CD4-positive, alpha-beta T cell treated with Interleukin-2 at 100 ng/mL for 4 hours (primary cell): Measurements from ENCODE around the gene TLR5.

Source experiments
- DNase-seq: peaks from one replicate; pipeline ENCODE4 v3.0.0-alpha.2; 2020; ENCODE audit warnings: low spot score

TLR5 gene

DNA sequence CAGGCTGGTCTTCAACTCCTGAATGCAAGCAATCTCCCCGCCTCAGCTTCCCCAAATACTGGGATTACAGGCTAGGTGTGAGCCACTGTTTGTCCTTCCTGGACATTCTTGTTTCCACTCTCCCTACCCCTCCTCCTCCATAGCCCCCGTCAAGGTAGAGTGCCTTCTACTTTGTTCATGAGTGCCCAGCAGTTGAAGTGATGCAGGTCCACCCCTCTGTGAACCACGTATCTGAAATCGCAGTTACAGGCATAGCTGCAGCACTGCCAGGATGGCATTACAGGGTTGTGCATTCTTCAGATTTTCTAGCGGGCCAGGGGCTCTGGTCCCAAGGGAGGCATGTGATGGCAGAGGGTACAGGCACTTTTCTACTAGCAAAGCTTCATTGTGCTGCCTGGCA, 7.4 kb upstream of the TLR5 start:
- DNase-seq: no peak

DNA sequence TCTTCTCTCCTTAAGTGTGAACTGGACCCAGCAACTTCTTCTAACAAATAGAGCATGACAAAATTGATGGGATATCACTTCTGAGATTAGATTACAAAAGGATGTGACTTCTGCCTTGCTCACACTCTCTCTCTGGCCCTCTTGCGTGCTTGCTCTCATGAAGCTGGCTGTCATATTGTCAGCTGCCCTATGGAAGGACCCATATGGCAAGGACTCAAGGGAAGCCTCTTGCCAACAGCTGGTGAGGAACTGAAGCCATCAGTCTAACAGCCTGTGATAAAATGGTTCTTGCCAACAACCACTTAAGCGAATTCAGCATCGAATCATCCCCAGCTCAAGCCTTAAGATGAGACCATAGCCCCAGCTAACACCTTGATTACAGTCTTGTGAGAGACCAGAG, 4.8 kb upstream of the TLR5 start:
- DNase-seq: no peak

DNA sequence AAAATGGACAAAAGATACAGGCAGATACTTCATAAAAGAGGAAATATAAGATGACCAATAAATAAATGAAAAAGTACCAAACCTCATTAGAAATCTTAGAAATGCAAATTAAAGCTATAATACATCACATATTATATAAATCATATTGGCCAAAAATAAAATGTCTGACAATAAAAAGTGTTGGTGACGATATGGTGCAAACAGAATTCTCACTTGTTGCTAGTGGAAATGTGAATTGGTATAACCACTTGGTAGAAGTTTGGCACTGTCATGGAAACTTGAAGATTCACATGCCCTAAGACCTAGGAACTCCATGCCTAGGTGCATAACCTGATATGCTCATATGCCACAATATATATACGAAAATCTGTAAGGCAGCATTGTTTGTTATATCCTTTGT, 4.4 kb upstream of the TLR5 start:
- no peak for DNase-seq

DNA sequence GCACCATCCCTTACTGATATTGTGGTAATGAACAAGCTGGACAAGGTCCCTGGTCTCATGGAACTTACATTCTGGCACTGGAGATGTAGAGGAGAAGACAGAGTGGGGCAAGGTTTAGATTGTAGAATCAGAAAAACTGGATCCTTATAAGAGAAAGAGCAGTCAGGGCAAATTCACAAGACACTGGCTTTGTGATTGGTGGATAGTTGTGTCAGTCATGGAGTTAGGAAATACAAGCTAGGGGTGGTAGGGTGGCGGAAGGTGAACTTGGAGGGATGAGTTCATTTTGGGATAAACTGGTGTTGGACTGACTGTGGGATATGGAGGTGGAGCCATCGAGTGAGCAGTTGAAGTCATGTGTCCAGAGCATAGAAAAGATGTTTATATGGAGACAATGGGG, 3.7 kb upstream of the TLR5 start:
- DNase-seq: no peak

DNA sequence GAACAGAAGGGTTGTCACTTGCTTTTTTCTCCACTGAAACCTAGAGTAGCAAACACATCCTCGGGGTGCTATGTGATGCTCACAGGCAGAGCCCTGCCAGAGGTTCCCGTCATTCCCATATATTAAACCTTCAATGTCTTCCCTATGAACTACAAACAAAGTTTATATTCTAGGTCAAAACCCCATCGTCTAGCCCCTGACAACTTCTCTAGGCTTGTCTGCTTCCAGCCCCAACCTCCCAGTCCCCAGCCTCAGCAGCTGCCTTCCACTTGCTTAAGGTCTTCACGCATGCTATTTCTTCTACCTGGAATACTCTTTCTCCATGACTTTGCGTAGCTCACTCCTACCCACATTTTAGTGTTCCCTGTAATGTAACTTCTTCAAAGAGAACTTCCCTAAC, 1.9 kb upstream of the TLR5 start:
- no peak for DNase-seq

DNA sequence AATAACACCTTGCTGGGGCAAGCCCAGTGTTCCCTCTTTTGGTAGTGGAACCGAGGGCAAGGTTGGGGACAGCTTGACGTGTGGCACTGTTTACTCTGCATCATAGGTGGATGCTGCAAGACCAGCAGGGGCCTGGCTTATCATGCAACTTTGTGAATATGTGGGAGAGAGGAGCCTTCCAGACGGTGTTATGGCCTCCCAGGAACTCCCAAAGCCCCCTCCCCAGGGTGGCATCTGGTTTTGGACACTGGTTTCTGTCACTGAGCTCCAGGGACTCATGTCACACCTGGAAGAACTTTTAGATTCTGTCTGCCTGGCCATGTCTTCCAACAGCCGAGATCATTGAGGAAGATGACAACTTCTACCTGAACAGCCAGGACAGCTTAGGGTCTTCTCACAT, 1.4 kb upstream of the TLR5 start:
- DNase-seq: no peak

DNA sequence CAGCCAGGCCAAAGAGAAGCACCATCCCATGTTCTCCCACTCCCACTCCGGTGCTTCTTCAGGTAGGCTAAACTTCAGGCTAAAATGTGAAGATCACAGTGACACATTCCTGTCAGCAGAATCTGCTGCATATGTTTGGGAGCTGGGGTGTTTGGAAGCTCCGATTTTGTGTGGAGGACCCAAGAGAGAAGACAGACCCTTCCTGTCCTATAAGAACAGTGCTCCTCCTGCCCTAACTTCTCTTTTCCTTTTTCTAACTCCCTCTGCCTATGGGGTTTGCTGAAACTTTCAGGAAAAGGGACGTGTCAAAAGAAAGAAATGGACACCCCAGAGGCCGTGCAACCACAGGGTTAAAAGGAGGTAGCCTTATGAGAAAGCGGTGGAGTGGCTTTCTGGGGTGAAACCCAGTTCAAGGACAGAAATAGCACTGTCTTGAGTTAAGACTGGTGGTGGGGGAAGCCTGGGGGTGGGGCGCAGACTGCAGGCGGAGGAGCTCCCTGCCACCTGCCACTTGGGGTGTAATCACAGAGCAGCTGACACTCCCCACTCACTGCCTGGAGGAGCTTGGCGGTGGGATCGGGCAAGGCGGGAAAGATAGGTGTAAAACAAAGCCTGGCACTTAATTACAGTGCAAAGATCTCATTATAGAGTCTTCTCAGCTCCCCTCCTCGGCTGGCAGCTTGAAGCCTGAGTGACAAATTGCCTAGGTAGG, 645 bp upstream of the TLR5 start:
- DNase-seq: peak; percentile 32

DNA sequence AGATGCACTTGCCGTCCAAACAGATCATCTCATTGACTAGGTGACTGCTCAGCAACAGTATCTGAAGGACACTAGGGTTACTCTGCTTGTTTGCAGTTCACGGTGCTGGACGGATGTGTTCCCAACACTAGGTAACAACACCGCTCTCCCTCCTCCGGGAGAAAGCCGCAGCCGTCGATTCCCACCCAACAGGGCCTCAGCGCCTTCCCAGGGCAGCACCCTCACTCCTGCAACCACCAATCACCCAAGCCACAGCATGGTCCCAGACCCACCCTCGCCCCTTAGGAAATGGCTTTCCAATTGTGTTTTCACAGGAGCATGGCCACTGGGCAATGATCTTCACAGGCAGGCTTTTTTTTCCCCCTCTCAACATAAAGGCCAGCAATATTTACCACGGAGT, 779 bp downstream of the TLR5 start:
- DNase-seq: no peak

DNA sequence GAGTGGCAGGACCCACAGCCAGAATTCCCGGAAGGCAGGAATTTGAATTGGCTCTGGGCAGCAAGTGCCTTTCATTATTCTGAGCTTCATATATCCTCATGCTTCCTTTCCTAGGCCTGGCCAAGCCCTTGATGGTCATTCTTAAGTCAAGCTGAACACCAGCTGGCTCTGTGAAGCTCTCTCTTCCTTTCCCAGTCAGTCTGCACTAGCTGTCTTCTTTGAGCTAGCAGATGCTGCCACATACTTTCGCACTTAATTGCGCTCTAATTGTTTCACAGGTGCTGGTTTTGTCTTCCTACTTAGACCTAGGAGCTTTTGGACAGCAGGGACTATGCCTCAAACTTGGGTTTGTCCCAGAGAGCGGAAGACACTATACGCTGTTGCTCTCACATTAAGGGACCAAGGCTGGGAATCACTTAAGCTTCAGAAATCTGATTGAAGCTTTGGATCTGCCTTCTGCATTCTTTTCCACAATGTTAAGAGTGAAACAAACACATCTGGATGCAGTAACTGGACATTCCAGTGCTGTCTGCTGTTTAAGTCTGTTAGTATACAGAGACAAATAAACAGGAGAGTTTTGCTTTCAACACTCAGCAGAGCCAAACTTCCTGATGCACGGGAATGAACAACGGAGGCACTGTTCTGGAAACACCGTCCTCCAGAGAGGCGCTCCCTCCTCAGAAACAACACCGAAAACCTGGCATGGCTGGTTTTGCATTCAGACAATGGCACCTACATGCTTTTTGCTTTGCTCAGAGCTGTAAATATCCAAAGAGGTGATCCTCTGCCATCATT, 2.2 kb downstream of the TLR5 start:
- no peak for DNase-seq

DNA sequence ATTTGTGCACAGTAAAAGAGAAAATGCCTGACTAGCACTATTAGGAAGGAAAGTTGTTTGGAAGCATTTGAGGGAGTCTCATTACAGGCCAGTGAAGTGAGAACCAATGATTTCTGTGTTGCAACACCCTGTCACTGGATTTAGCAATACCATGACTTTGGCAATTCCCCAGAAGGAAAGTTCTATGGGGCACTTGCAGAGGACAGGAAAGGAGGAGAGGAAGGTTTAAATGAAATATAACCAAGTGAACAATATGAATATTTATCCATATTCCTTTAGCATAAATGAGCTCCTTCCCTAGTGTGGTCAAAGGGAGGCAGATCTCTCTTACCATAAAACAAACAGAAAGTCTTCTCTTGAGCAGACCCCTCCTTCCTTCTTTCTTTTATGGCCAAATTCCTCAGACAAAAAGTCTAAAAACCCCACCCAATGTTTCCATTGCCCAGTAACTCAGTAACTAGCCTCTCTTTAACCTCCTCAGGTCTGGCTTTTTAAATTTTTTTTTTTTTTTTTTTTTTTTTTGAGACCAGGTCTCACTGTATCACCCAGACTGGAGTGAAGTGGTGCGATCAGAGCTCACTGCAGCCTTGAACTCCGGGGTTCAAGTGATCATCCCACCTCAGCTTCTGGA, 5.5 kb downstream of the TLR5 start:
- no peak for DNase-seq

DNA sequence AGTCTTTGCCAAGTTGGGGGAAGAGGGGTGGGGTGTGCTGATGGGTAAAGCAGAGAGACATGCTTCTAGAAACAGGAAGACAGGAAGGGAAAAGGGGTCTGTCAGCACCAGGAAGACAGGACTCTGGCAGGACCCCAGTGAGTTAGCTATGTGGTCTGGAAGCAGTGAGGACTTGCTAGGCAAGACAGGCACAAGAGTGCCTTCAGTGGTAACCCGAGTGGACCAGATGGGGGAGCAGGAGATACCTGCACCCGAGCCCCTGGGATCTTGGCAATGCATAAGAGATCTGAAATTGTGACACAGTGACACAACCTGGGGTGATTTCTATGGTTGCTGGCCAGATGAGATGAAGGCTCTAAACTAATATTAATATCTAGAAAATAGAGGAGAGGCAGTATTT, 7.0 kb downstream of the TLR5 start:
- DNase-seq: no peak

DNA sequence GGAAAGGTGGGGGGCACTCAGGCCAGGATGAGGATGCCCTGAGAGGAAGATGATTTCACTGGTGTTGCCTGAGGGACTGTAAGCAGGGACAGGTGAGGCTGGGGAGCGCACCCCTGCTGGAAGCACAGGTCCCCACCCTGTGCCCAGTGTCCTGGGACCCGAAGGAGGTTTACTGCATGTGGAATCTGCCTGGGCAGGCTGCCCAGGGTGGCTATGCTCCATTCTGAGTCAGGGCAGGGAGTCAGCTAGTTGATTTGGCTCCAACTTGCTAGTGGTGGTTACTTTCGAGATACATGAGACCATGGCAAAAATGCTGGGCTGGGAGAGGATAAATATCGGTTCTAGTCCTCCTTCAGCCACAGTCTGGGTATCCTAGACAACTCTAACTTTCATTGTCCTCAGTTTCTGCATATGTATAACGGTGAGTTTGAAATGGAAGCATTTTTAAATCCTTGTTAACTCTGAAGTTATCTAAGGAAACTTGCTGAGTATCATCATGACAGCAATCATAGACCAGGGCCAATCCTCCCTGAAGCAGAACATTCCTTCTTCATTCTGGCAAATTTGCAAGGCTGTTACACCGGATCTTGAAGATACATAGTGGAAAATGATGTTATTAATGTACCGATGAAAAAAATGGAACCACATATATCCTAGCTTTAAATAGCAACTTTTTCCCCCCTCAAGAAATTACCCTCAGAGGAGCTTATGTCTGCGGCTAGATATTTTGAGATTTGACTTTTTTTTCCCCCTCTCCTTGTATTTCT, 7.7 kb downstream of the TLR5 start:
- no peak for DNase-seq

DNA sequence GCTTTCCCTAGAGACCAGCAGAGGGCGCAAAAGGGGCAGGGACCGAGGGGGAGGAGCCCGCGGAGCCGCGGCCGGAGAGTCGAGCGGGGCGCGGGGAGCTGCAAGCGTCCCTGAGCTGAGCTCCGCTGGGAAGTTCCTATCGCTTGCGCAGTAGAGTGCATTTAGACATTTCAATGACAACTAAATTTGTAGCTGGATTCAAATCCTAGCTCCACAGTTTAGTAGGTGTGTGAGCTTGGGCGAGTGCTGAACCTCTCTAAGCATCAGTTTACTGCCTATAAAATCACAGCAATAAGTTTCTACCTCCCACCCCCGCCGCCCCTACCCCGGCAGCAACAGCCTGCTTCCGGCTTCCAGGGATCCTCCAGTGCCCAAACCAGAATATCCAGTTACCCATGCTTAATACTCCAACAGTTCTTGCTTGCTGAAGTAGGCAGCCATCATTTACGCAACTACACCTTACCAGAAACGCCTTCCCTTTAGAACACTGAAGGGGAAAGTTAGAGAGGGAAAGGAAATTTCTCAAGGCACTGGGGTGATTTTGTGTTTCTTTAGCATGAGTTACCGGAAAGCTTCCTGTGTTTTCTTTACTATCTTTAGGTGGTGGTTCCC, 9.1 kb downstream of the TLR5 start:
- peak; percentile 80 for DNase-seq

DNA sequence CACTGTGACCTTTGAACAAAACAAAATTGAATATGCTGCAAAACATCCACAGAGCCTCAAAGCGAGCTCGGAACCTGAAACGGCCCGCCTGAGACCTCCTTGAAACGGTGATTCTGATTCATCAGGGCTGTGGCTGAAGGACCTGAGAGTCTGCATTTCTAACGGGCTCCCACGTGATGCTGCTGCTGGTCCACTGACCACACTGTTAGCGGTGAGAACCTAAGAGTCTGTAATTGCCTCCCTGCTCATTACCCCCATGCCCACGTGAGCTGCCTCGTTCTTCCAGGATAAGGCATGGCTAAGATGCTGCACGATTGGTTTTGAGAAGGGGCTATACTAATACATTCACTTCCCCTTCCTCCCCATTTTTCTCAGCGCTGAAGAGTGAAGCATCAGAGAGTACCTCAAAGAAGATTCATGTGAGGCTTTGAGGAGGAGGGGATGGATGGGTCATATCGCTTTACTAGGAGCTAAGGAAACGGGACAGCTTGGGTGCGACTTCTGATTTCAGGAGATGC, 9.7 kb downstream of the TLR5 start:
- no peak for DNase-seq

DNA sequence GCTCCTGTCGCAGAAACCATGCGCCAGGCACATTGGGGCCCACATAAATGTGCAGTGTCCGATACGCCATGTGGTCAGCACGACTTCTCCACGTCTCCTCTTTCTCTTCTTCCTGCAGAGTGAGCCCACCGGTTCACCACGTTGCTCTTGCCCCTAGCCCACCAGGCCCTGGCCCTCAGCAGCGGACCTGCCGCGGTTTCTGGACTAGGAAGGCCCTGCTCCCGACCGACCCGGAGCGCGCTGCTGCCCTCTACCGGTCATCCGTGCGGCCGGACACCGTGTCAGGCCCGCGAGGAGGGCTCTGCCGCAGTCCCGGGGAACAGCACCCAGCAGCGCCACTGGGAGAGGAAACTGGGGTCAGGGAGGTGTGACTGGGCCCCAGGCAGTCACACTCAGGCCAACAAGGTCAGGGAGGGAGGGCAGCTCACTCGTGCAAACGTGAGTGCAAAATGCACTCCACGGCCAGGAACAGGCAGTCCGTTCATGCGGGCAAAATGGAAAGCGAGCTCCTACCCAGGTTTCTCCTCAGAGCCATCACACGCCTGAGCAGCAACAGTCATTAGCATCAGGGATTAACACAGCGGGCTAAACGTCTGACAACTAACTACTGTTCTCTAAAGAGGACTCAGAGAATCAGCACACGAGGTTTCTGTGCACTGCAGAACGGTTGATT, 13.7 kb downstream of the TLR5 start:
- DNase-seq: peak; percentile 57

DNA sequence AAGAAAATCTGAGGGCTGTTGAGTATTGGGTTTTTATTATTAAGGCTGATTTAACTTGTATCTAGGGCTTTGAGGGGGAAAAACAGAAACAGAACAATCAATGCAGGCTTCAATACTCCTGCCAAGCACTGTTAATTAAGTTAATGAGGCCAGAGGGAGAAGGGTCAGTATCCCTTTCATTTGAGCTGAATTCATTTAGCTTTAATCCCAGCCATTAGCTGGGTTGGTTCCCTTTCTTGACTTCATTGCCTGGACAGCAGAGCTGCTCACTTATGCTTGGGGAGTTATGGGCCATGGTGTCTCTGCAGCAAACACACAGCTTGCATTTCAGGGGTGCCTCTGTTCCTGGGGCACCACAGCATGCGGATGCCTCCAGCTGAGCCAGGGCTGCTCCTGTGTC, 16.3 kb downstream of the TLR5 start:
- DNase-seq: no peak

DNA sequence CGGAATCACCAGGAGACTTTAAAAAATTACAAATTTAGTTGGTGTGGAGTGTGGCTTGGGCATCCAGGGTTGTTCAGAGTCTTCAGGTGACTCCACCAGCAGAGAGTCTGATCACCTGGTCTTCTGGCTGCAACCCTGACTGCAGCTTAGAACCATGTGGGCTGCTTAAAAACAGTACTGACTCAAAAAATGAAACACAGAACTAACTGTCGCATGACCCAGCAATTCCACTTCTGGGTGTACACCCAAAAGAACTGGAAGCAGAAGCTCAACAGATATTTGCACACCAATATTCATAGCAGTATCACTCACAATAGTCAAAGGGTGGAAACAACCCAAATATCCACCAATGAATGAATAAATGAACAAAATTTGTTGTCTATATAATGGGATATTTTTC, 17.3 kb downstream of the TLR5 start:
- DNase-seq: no peak

DNA sequence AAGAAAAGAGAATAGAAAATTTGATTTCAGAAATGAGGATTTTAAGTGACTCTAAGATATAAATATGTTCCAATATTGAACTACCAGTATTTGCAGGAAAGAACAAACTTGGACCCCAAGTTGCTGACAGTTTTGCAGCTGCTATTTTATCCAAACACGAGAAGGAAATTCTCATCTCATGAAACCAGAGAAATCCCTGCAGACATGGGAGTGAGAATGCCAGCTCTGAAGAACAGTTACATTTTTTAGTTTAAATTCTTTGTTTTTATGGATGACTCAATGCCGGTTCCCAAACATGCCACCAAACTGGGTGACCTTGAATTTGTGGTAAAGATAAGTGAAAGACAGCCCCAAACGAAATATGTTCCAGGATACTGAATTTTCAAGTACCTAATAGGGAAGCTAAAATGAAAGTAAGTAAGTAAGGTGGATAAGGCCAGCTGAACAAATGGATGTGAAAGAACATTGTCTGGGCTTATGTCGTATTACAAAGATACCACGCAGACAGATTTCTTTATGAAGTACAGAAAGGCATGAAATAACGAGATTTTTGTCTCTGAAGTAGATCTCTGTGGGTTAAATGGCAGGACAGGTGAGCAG, 19.9 kb downstream of the TLR5 start:
- no peak for DNase-seq

DNA sequence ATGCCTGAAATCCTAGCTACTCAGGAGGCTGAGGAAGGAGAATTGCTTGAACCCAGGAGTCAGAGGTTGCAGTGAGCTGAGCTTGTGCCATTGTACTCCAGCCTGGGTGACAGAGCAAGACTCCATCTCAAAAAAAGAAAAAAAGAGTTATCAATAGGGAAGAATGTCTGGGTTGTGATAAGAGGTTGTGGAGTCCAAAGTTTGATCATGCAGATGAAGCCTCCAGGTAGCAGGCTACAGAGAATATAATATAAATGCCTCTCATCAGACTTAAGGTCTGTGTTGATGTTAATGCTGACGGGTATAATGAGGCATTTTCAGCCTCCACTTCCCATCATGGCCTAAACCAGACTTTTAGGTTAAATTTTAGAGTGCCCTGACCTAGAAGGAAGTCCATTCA, 24.6 kb downstream of the TLR5 start:
- no peak for DNase-seq

DNA sequence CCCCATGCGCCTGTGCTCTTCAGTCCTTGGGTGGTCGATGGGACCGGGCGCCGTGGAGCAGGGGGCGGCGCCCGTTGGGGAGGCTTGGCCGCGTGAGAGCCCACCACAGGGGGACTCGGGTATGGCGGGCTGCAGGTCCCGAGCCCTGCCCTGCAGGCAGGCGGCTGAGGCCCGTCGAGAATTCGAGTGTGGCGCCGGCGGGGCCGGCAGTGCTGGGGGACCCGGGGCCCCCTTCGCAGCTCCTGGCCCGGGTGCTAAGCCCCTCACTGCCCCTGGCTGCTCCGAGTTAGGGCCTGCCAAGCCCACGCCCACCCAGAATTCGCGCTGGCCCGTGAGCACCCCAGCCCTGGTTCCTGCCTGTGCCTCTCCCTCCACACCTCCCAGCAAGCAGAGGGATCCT, 26.1 kb downstream of the TLR5 start:
- no peak for DNase-seq

DNA sequence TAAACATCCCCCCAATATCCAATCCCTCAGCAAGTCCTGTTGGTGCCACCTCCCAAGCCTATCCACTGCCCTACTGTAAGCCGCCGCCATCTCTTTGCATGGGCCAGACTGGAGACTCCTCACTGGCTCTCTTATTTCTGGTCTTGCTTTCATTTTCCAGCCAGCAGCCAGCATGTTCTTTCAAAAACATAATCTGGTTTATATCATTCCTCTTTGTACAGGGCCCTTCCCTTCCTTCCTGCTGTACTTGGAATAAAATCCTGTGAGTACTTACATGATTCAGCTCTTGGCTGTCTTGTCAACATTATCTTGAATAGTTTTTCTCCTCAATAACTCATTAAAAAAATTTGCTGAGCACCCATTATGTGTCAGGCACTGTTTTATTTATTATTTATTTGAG, 28.2 kb downstream of the TLR5 start:
- no peak for DNase-seq
